Caco-2 (cell line): ENCODE measurements around the gene NOX5. TPM values are rescaled to one million over a fixed set of nuclear protein-coding genes. Genes with fewer than 3 reads are reported as not detected.

ENCODE experiments used
- BruUV-seq: library from RNA; stranded (reverse); fragments of 400-500 nt; replicated peaks from 2 replicates; lab custom pipeline; 2021; lab: Mats Ljungman, UMichigan
- CTCF ChIA-PET: fragments of 300-600 bp; sonication (Branson Sonifier 250); formaldehyde crosslinking; loops from one replicate; lab custom pipeline; 2022; ENCODE audit warnings: antibody characterized with exemption; lab: Charles Lee
- POLR2A ChIA-PET: fragments of 300-600 bp; sonication (Branson Sonifier 250); formaldehyde crosslinking; loops from one replicate; lab custom pipeline; 2022; ENCODE audit warnings: antibody characterized with exemption; lab: Charles Lee
- DNase-seq, 2 experiments: peaks; one replicate each; pipeline versions ENCODE4 v3.0.0 to v3.0.0-alpha.2; 2020 to 2022
- H3K27me3 ChIP-seq: replicated peaks from 2 replicates; pipeline ENCODE4 v1.6.0; 2011; ENCODE audit warnings: low read length; ENCODE audit not compliant: control insufficient read depth, insufficient read depth
- H3K36me3 ChIP-seq: 2 replicates; pipeline ENCODE4 v1.5.1; 2011; ENCODE audit warnings: low read length; ENCODE audit not compliant: control insufficient read depth, insufficient read depth
- H3K4me1 ChIP-seq: fragments of 250-450 bp; sonication (Bioruptor Pico); 2 replicates; pipeline ENCODE4 v1.5.1; 2020; ENCODE audit warnings: mild to moderate bottlenecking
- H3K4me3 ChIP-seq: 2 replicates; pipeline ENCODE4 v1.5.1; 2011; ENCODE audit warnings: low read depth, mild to moderate bottlenecking, control low read depth, low read length
- H3K9me3 ChIP-seq: fragments of 250-450 bp; sonication (Bioruptor Pico); 2 replicates; pipeline ENCODE4 v1.5.1; 2020; ENCODE audit warnings: mild to moderate bottlenecking, moderate library complexity
- H3K27ac Mint-ChIP-seq: one replicate; pipeline ENCODE4 v1.8.0; 2022; ENCODE audit warnings: mixed read lengths; ENCODE audit not compliant: unreplicated experiment
- H3K27me3 Mint-ChIP-seq: one replicate; pipeline ENCODE4 v1.8.0; 2022; ENCODE audit warnings: mixed read lengths; ENCODE audit not compliant: insufficient read depth, unreplicated experiment
- H3K36me3 Mint-ChIP-seq: one replicate; pipeline ENCODE4 v1.8.0; 2022; ENCODE audit warnings: mild to moderate bottlenecking, mixed read lengths; ENCODE audit not compliant: insufficient read depth, unreplicated experiment
- H3K4me1 Mint-ChIP-seq: one replicate; pipeline ENCODE4 v1.8.0; 2022; ENCODE audit warnings: low read depth, mixed read lengths; ENCODE audit not compliant: unreplicated experiment
- H3K4me3 Mint-ChIP-seq: one replicate; pipeline ENCODE4 v1.8.0; 2022; ENCODE audit warnings: mild to moderate bottlenecking, moderate library complexity, mixed read lengths; ENCODE audit not compliant: unreplicated experiment
- H3K9me3 Mint-ChIP-seq: one replicate; pipeline ENCODE4 v1.8.0; 2022; ENCODE audit warnings: mixed read lengths; ENCODE audit not compliant: unreplicated experiment
- intact Hi-C: fragments of 100-400 bp; cut with micrococcal nuclease; formaldehyde crosslinking; loops from one replicate; pipeline ENCODE4 v1.10.0; 2022; ENCODE audit not compliant: unreplicated experiment
- total RNA-seq: library from RNA; stranded (reverse); gene quantifications from 2 replicates; pipeline ENCODE4 v1.2.3, GENCODE V29; 2022
- TF ChIP-seq, protein P1 (sequence below), 2 experiments: fragments of 200-600 bp in 1 of 2; IDR thresholded peaks; 1 replicate in 1 of 2; 2 replicates in 1 of 2; pipeline versions ENCODE4 v1.5.1 to v1.8.0; 2011 to 2022; ENCODE audit warnings: antibody characterized with exemption in 1 of 2, control low read depth in 1 of 2, inconsistent platforms in 1 of 2, low read depth in 1 of 2, low read length in 1 of 2, mild to moderate bottlenecking in 1 of 2, moderate library complexity in 1 of 2; ENCODE audit not compliant: insufficient read depth in 1 of 2, severe bottlenecking in 1 of 2, unreplicated experiment in 1 of 2

The NOX5 gene
- total RNA-seq, 1 experiment from 2014 or later: 0.05 TPM

DNA sequence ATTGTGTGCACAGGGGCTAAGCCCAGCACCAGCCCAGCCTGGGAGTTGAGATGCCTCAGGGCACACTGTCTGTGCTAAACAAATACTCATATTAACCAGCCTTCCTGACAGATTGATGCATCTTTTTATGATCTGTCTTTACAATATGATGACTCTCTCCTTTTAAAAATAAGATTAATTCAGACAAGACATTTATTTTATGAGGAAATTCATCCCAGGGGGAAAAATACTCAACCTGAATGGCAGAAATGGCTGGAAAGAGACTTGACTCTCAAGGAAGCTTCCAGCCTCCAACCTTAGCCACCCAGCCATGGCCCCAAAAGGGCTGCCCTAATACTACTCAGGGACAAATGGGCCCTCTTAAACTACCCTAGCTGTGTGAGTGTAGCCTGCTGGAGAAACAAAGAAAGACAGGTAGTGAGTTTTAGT lies 46.9 kb downstream of the NOX5 start:
- Mint-ChIP-seq H3K27me3 (peaks cover 10% of the 10 kb centered on the region), H3K4me1 (no peaks in the 10 kb centered on the region), H3K27ac (no peak overlapping the region), H3K4me3 (no peak overlapping the region), H3K9me3 (no peaks in the 10 kb centered on the region), H3K36me3 (no peaks in the 10 kb centered on the region)
- H3K27me3 ChIP-seq: peaks cover 2% of the 10 kb centered on the region; the same call in 1 of the 2 replicates
- no peak for DNase-seq
- CTCF ChIA-PET: no interaction called here
- intact Hi-C loops: no loop called here
- TF ChIP-seq, protein P1, sequence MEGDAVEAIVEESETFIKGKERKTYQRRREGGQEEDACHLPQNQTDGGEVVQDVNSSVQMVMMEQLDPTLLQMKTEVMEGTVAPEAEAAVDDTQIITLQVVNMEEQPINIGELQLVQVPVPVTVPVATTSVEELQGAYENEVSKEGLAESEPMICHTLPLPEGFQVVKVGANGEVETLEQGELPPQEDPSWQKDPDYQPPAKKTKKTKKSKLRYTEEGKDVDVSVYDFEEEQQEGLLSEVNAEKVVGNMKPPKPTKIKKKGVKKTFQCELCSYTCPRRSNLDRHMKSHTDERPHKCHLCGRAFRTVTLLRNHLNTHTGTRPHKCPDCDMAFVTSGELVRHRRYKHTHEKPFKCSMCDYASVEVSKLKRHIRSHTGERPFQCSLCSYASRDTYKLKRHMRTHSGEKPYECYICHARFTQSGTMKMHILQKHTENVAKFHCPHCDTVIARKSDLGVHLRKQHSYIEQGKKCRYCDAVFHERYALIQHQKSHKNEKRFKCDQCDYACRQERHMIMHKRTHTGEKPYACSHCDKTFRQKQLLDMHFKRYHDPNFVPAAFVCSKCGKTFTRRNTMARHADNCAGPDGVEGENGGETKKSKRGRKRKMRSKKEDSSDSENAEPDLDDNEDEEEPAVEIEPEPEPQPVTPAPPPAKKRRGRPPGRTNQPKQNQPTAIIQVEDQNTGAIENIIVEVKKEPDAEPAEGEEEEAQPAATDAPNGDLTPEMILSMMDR (IDR thresholded peaks at IDR 0.05; ENCODE audit: insufficient read depth in 1 of 2, low read depth in 1 of 2, low read length in 1 of 2, severe bottlenecking in 1 of 2, unreplicated experiment in 1 of 2): no peak
- no peaks in the 10 kb centered on the region for H3K36me3 ChIP-seq
- no peak overlapping the region for H3K4me3 ChIP-seq
- no peaks in the 10 kb centered on the region for H3K4me1 ChIP-seq
- no TSS peak for BruUV-seq
- POLR2A ChIA-PET: no interaction called here
- H3K9me3 ChIP-seq: no peaks in the 10 kb centered on the region

DNA sequence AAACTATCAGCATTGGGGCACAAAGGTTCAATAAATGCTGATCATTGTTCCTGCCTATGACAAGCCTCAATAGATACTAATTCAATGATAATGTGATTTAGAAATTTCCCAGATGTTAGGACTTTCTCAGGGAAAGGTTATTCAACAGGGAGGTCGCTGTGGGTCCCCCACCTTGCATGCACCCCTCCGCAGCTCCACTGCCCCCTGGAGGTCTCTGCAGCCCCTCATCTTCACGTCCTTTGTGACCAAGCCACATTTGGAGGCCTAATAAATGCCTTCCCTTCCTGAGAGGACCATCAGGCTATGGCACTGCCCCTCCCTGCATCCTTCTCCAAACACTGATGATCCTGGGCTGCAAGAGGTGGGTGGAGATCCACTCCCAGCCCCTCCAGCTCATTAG lies 50.2 kb downstream of the NOX5 start:
- Histone ChIP-seq H3K4me1 (no peaks in the 10 kb centered on the region), H3K36me3 (no peaks in the 10 kb centered on the region), H3K4me3 (no peak overlapping the region), H3K27me3 (no peaks in the 10 kb centered on the region), H3K9me3 (no peaks in the 10 kb centered on the region; the same call in 1 of the 2 replicates)
- Mint-ChIP-seq H3K4me3 (no peak overlapping the region), H3K36me3 (no peaks in the 10 kb centered on the region), H3K9me3 (peaks cover 8% of the 10 kb centered on the region), H3K27me3 (no peaks in the 10 kb centered on the region), H3K4me1 (no peaks in the 10 kb centered on the region), H3K27ac (no peak overlapping the region)
- no peak for DNase-seq
- ChIA-PET CTCF (interaction anchor here (0.8 kb wide), 1 partner anchor 31 kb away, joined by 3 read pairs; no protein-coding TSS in a partner anchor), POLR2A (no interaction called here)
- TF ChIP-seq, protein P1 (IDR thresholded peaks at IDR 0.05; ENCODE audit: insufficient read depth in 1 of 2, low read depth in 1 of 2, low read length in 1 of 2, severe bottlenecking in 1 of 2, unreplicated experiment in 1 of 2): no peak
- no TSS peak for BruUV-seq
- intact Hi-C loops: no loop called here

DNA sequence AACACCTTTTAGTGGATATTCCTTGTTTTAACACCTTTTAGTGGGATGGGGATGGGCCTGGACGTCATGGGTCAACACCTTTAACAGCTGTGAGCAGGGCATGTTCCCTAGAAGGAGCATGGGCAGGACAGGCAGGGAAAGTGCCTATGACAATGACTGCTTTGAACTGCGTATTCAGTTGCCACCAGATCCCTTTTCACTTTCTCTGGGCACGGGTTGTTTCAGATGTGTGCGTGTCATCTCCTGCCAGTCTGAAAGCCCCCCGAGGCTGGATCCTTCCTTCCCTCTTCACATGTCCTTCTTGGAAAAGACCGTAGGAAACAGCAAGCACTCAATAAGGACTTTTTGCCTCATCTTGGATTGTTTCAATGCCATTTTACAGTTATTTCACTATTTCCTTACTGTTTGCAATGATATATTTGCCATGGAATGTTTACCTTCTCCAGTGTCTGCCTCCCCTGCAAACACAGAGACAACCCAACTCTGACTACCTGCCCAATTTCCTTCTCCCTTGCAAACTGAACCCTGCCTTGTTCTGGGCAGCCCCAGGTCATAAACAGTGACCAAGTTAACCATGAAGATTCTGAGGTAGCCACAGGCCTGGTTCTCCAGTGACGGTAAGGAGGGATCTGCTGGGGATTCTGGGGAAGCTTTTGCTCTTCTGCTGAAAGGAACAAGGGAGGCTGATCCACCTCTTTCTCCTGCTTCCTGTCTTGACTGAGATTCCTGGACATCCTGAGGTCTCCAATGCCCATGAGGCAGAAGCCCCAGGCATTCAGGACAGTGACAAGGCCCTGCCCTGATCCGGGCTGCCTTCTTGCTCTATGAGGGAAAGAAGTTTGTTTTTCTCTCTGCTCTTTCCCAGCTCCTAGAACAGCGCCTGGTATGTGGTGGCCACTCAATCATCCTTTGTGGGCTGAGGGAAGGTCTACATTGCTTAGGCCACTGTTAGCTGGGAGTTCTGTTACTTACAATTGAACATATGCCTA lies 51.8 kb downstream of the NOX5 start:
- Mint-ChIP-seq H3K4me3 (no peak overlapping the region), H3K4me1 (no peaks in the 10 kb centered on the region), H3K27me3 (no peaks in the 10 kb centered on the region), H3K27ac (no peak overlapping the region), H3K9me3 (peaks cover 8% of the 10 kb centered on the region), H3K36me3 (no peaks in the 10 kb centered on the region)
- H3K4me3 ChIP-seq: no peak overlapping the region
- intact Hi-C loops: no loop called here
- H3K4me1 ChIP-seq: no peaks in the 10 kb centered on the region
- ChIA-PET POLR2A (no interaction called here), CTCF (no interaction called here)
- no peaks in the 10 kb centered on the region for H3K36me3 ChIP-seq
- no peaks in the 10 kb centered on the region; the same call in 1 of the 2 replicates for H3K9me3 ChIP-seq
- TF ChIP-seq, protein P1 (IDR thresholded peaks at IDR 0.05; ENCODE audit: insufficient read depth in 1 of 2, low read depth in 1 of 2, low read length in 1 of 2, severe bottlenecking in 1 of 2, unreplicated experiment in 1 of 2): no peak
- no peaks in the 10 kb centered on the region for H3K27me3 ChIP-seq
- DNase-seq: no peak
- BruUV-seq: no TSS peak
